ENCODE data around the gene BMPER.

Gene BMPER

GRCh38 chr7:34062341-34062740, 157.0 kb downstream of the BMPER start:
- DNase-seq (ENCODE audit: low read depth in 3 of 3), result no peak

- no peak for DNase-seq (ENCODE audit: low read depth in 3 of 3)
These were observed 157.5 kb downstream of the BMPER start for GRCh38 chr7:34062826-34063225.

DNA sequence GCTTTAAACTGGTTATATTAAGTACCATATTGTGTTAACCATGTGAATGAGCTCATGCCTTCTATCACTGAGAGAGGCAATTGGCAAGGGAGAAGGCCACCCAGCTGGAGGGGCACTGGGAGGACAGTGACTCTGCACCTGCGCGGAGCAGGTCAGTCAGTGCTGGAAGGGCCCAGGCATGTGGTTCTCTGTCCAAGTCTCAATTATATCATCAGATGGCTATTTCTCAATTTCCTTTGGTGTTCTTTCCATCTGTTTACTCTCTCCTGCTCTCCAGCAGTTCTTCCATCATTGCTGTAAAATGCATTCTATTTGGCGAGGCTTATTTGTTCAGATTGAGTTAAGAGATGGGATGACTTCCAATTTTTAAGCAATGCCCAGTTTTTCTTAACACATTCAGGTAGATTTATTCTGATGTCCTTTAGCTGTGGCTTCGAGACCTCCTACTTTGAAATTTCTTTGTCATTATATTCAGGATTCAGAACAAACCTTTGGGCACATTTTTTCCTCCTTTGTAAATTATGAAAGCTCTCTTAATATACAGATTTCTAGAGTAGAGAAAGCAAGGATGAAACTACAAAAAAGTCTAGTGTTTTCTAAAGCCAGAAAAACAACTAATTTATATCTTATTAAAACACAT, 159.3 kb downstream of the BMPER start:
- no peak for DNase-seq (ENCODE audit: low read depth in 3 of 3)

DNA sequence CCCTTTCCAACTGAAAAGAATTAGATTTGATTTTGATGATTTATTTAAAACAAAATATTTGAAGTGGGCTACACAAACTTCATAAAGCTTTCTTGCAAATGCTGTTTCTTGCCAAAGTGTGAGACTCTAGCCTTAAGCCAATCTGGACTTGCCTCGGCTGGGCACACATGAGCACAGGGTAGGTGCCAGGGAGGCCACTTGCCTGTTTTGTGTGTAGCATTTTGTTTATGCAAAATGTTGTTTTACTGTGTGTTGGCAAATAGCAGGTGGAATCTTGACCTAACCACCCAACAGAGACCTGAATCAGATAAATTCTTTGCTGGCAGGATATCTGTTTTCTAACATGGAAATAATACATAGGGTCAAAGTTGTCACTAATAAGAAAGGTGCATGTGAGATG, 161.1 kb downstream of the BMPER start:
- DNase-seq (ENCODE audit: low read depth in 3 of 3), result no peak

DNA sequence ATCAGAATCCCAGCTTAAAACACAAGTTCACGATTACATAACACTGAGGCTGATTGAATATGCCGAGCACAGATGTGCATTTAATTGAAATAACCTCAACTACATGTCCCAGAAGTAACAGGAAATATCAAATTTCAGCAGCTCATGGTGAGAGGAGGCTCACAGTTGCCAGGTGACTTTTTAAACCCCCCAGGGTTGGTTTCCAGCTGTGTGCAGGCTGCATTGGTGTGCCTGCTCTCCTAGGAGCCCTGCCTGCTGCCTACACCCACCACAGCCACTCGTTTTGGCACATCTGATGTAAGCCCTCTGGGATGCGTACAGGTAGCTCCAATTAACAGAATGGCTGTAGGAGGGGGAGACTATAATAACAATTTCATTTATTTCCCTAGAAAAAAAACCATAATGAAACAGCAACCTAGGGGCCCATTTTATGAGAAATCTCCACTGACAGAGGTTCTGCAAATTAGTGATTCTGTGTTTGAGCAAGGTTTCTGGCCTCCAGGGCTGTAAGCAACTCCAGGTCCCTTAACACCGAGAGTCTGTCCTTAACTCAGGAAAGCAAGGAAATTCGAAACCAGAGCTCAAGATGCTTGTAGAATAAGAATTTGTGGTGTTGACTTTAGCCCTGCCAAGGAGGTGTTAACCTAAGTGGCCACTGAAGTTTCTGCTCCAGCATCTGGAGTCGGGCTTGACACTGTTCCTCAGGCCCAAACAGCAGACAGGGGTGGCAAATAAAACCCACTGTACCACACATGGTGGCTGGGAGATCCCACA, 161.9 kb downstream of the BMPER start:
- no peak for DNase-seq (ENCODE audit: low read depth in 3 of 3)

DNA sequence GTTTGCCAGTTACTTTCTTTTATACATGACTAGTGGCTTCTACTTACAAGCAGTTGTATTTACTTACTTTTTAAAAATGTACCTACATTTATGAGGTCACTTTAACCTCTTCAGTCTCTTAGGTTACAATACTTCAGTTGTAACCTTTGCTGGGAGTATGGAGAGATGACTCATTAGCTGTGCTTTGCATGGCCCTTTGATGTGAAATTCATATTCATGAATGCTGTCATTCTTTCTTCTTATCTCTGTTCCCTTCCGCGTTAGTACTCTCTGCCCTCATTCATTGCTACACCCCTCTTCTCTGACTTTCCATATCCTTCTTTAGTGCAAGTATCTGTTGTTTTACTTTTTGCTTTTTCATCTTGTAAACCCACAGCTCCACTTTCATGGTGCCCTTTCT, 164.3 kb downstream of the BMPER start:
- no peak for DNase-seq (ENCODE audit: low read depth in 3 of 3)

DNA sequence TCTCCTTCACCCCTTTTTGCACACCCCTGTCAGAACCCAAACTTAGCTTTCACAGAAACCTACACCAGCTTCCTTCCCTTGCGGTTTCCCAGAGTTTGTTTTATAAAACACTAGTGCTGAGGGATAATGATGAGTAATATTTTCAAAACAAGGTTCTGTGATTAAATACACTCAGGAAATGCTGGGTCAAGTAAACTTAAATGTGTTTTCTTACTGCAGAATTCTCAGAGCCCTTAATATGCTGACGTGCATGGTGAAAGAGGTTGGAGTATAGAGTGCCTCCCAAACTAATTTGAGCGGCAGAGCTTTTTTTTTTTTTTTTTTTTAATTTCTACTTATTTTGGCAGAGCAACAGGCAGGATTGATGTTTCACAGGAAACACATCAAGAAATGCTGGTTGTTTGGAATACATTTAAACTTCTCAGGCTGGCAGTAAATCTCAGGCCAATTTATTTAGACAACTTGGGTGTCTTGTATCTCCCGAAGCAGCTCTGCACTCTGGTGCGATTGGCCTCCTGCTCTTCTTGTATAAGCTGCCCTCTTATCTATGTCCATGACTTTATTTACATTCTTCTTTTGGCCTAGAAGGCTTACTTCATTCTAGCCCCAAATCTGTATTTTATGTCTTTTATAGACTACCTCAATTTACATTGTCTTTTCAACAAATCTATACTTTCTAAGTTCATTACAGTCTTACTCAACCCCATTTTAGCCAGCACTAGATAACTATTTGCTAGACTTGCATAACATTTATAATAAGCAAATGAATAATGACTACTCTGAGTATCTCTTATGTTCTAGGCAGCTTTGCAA, 165.4 kb downstream of the BMPER start:
- DNase-seq (ENCODE audit: low read depth in 3 of 3), result no peak

GRCh38 chr7:34073676-34074075, 168.3 kb downstream of the BMPER start:
- no peak for DNase-seq (ENCODE audit: low read depth in 3 of 3)

GRCh38 chr7:34074421-34074820, 169.1 kb downstream of the BMPER start:
- DNase-seq (ENCODE audit: low read depth in 3 of 3), result no peak

- DNase-seq (ENCODE audit: low read depth in 3 of 3), result no peak
These were observed 170.4 kb downstream of the BMPER start for GRCh38 chr7:34075523-34076370.

DNA sequence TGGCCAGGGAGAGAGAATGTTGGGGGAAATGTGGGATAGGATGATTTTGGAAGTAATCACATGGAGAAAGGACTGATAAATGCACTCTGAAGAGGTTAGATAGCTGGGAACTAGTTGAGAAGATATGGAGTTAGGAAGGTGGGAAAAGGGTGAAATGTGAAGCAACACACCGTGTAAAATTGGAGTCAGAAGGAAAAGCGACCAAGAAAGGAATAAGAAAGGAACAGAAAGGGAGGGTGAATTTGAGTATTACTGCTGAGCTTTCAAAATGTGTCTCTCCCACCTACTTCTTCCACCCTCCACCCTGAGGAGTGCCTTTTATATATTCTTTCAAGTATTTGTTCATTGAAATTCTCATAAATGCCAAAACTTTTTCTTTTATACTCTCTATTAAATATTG, 171.8 kb downstream of the BMPER start:
- DNase-seq (ENCODE audit: low read depth in 3 of 3), result no peak

DNA sequence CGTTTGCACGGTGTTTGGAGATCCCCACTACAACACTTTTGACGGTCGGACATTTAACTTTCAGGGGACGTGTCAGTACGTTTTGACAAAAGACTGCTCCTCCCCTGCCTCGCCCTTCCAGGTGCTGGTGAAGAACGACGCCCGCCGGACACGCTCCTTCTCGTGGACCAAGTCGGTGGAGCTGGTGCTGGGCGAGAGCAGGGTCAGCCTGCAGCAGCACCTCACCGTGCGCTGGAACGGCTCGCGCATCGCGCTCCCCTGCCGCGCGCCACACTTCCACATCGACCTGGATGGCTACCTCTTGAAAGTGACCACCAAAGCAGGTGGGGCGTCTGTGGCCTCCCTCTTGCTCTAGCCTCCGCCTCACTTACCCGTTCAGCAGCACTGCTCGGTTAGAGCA, 173.5 kb downstream of the BMPER start:
- DNase-seq (ENCODE audit: low read depth in 3 of 3), result no peak

DNA sequence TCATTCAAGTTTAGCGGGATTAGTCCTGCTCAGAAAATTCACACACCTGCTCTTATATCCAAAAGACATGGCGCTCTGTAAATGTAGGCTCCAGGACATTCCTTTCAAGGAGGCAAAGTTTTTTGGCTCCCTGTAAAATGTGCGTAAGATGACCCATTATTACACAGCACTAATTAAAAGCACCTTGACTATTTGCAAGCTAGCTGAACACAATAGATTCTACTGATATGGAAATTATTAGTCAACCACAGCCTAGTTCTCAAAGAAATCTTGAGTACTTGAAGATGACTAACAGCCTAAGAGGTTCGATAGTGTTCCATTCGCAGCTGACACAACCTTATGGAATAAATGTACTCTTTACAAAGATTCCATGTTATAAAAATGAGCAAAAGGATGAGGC, 175.2 kb downstream of the BMPER start:
- no peak for DNase-seq (ENCODE audit: low read depth in 3 of 3)

DNA sequence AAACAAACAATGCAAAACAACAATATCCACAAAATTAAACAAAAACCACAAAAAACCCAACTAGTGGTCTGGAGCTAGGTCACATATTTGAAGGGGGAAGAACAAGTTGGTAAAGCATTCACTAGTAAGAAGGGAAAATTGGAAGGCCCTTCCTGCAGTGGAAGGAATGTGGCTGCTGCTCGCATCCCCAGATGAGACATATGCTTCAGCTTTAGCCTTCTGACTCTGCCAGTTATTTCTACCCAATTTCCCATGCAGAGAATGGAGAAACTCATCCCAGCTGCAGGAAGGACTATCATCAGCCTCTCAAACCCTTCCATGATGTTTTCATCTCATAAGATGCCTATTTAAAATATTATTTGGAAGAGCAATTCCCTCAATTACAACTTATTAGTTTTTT, 176.6 kb downstream of the BMPER start:
- no peak for DNase-seq (ENCODE audit: low read depth in 3 of 3)

- no peak for DNase-seq (ENCODE audit: low read depth in 3 of 3)
These were observed 178.1 kb downstream of the BMPER start for GRCh38 chr7:34083440-34083839.

DNA sequence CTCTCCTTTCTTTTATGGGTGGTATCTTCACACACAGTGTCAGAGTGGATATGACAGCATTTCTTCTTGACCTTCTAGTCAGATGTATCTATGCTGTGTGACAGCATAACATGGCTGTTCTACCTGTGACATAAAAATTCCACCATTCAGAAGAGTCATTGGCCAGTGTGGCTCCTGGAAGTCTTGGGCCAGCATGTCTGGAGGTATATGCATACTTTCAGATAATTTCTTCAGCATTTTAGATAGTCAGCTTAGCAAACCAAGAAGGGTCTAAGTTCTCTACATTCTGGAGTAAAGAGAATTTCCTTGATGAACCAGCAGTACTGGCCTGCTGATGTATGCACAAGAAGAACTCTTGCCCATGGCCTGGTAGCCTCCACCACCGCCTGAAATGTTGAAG, 179.3 kb downstream of the BMPER start:
- DNase-seq (ENCODE audit: low read depth in 3 of 3), result no peak

DNA sequence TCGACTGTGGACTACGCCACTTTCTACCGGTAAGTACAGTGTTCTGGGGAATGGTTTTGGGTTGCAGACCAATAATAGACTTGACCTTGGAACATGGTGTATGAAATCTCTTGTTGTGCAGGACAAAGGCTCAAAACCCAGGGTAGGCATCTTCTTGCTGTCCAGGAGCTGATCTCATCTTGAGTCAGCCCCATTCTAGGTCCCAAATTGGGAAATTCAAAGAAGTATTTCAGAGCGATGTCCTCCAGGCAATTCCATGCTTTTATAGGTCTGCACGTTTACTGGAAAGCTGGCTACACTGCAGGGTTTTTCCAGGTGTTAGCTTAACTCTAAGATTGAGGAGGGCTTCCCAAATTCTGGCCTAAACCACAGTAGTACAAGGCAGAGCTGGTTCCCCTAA, 180.7 kb downstream of the BMPER start:
- DNase-seq (ENCODE audit: low read depth in 3 of 3), result no peak

GRCh38 chr7:34086981-34087380, 181.6 kb downstream of the BMPER start:
- no peak for DNase-seq (ENCODE audit: low read depth in 3 of 3)

GRCh38 chr7:34087892-34088891, 182.9 kb downstream of the BMPER start:
- no peak for DNase-seq (ENCODE audit: low read depth in 3 of 3)

DNA sequence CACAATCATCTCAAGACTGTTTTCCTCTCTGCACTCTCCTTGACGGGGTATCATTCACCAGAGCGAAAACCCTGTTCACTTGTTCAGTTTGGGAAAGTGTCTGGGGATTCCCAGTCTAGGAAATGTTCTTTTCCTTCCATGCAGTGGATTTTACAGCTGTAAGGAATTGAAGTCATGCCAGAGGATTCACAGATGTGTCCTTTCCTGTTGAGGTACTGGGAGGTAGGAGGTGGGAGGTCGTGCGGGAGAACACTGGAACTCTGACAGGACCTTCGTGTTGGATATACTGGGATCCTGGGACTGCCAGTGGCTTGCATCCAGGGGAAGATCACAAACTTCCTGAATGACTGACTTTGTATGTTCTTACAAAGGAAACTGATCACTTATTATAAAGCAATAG, 185.5 kb downstream of the BMPER start:
- DNase-seq (ENCODE audit: low read depth in 3 of 3), result no peak

All from stimulated activated CD4-positive, alpha-beta T cell treated with anti-CD3 and anti-CD28 coated beads, TNF-alpha, amount 100 ng/mL, for 4 hours (primary cell).